Activated CD8-positive, alpha-beta T cell treated with anti-CD3 and anti-CD28 coated beads, Interleukin-2, amount 10 ng/mL, durations not matched to agents 7 days and 5 days (primary cell): ENCODE measurements around the gene SLC35A4. TPM values are rescaled to one million over a fixed set of nuclear protein-coding genes. Genes with fewer than 3 reads are reported as not detected.

Source experiments
- ATAC-seq: fragments of 150-1000 bp; cut with Tn5 transposase; one replicate; pipeline ENCODE4 v1.10.0; 2021; ENCODE audit warnings: moderate library complexity
- CTCF ChIA-PET: fragments of 350-600 bp; sonication (Branson Sonifier 250); formaldehyde crosslinking; loops from one replicate; lab custom pipeline; 2021; ENCODE audit warnings: antibody characterized with exemption; lab: Charles Lee
- POLR2A ChIA-PET: fragments of 350-600 bp; sonication (Branson Sonifier 250); formaldehyde crosslinking; loops from one replicate; lab custom pipeline; 2021; ENCODE audit warnings: antibody characterized with exemption; lab: Charles Lee
- DNase-seq: peaks from one replicate; pipeline ENCODE4 v3.0.0-alpha.2; 2020
- H3K27ac Mint-ChIP-seq: one replicate; pipeline ENCODE4 v1.8.0; 2021; ENCODE audit warnings: mild to moderate bottlenecking, mixed read lengths
- H3K27me3 Mint-ChIP-seq: one replicate; pipeline ENCODE4 v1.8.0; 2021; ENCODE audit warnings: low read depth, mixed read lengths
- H3K36me3 Mint-ChIP-seq: one replicate; pipeline ENCODE4 v1.8.0; 2021; ENCODE audit warnings: low read depth, mixed read lengths
- H3K4me1 Mint-ChIP-seq: one replicate; pipeline ENCODE4 v1.8.0; 2021; ENCODE audit warnings: low read depth, mixed read lengths
- H3K4me3 Mint-ChIP-seq: one replicate; pipeline ENCODE4 v1.8.0; 2021; ENCODE audit warnings: mild to moderate bottlenecking, mixed read lengths
- H3K9me3 Mint-ChIP-seq: one replicate; pipeline ENCODE4 v1.8.0; 2022; ENCODE audit warnings: mixed read lengths; ENCODE audit not compliant: insufficient read depth
- total RNA-seq, 2 experiments: library from RNA; stranded (reverse); gene quantifications; one replicate each; pipeline ENCODE4 v1.2.3, GENCODE V29; 2021

The SLC35A4 gene
- 10 to 100 TPM; 88.9 to 98.2 TPM for total RNA-seq

DNA sequence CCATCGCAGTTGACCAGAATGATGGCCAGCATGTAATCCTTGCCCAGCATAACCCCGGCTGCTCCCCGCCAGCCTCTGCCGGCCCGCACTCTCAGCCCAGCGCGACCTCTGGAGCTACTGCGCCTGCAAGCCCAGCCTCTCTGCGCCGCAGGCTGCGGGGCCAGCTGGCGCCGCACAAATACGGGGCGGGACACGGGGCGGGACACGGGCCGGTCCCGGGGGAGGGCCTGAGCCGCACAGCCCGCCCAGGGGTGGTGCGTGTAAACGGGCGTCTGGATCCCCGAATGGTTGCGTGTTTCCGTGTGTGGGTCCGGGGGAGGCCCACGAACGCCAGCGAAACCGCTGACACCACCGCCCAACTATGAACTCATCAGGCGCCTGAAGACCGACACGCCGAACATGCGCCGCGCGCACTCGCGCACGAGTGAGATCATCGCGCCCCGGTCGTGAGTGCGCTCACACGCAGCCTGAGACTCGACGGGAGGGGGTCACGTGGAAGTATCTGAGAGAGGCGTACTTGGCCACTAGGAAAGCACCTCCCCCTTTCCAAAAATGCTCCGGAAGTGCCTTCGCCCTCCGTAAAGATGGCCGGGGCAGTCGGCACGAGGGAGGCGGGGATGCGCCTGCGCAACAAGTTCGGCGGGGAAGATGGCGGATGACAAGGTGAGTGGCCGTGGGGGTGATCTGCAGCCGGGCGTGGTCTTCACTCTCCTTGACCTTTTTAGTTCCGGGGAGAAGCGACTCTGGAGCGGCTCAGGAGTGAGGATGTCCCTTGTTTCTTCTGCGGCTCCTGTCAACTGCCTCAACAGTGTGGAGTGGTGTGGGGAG, at the start of gene SLC35A4, which contains the start of gene APBB3:
Gene SLC35A4, plus strand, starts transcription at position 633 of the 828 bp plus-strand sequence. CDS start 2,342 bp downstream, outside the sequence.
Gene APBB3, minus strand, starts transcription at position 403 of the 828 bp plus-strand sequence. Its CDS starts 353 bp downstream, at position 50.
- DNase-seq (peak; percentile 99), ATAC-seq (peak; percentile 92)
- peaks cover 54% of the 10 kb centered on the region for H3K4me1 Mint-ChIP-seq
- H3K27me3 Mint-ChIP-seq = no peaks in the 10 kb centered on the region
- peak within 1 kb of the TSS; percentile 93 for H3K27ac Mint-ChIP-seq
- no peaks in the 10 kb centered on the region for H3K9me3 Mint-ChIP-seq
- CTCF ChIA-PET = interaction anchor here (0.7 to 1.0 kb wide), 3 partner anchors 16 to 192 kb away, joined by 3 read pairs; partner anchors contain the start of genes IK and NDUFA2
- POLR2A ChIA-PET = interaction anchor here (1.3 to 3.1 kb wide), 6 partner anchors 17 to 162 kb away, joined by 3 to 21 read pairs (median 4); partner anchors contain the start of genes ANKHD1, EIF4EBP3, IK and NDUFA2
- peaks cover 34% of the 10 kb centered on the region for H3K36me3 Mint-ChIP-seq
- peak within 1 kb of the TSS; percentile 89 for H3K4me3 Mint-ChIP-seq

- no peaks in the 10 kb centered on the region for H3K9me3 Mint-ChIP-seq
- H3K4me1 Mint-ChIP-seq = no peaks in the 10 kb centered on the region
- H3K4me3 Mint-ChIP-seq = no peak overlapping the region
- H3K27ac Mint-ChIP-seq = no peak overlapping the region
- no peak for DNase-seq
- ChIA-PET POLR2A (no interaction called here), CTCF (no interaction called here)
- peaks cover 36% of the 10 kb centered on the region for H3K36me3 Mint-ChIP-seq
- no peaks in the 10 kb centered on the region for H3K27me3 Mint-ChIP-seq
- no peak for ATAC-seq
These were observed 40.6 kb upstream of the SLC35A4 start for GRCh38 chr5:140524003-140524402.

- ATAC-seq = no peak
- no peaks in the 10 kb centered on the region for H3K4me1 Mint-ChIP-seq
- no peak overlapping the region for H3K27ac Mint-ChIP-seq
- H3K4me3 Mint-ChIP-seq = no peak overlapping the region
- CTCF ChIA-PET = interaction anchor here (2.0 kb wide), 1 partner anchor 167 kb away, joined by 6 read pairs; no protein-coding TSS in a partner anchor
- H3K9me3 Mint-ChIP-seq = no peaks in the 10 kb centered on the region
- no peaks in the 10 kb centered on the region for H3K27me3 Mint-ChIP-seq
- POLR2A ChIA-PET = no interaction called here
- H3K36me3 Mint-ChIP-seq = peaks cover 55% of the 10 kb centered on the region
- DNase-seq = no peak
These were observed 24.4 kb upstream of the SLC35A4 start for GRCh38 chr5:140540227-140540626.

GRCh38 chr5:140542972-140543371, 21.7 kb upstream of the SLC35A4 start:
- ChIA-PET CTCF (no interaction called here), POLR2A (interaction anchor here (0.7 kb wide), 1 partner anchor 16 kb away, joined by 3 read pairs; no protein-coding TSS in a partner anchor)
- no peak overlapping the region for H3K4me3 Mint-ChIP-seq
- ATAC-seq = no peak
- H3K9me3 Mint-ChIP-seq = no peaks in the 10 kb centered on the region
- DNase-seq = no peak
- peaks cover 9% of the 10 kb centered on the region for H3K4me1 Mint-ChIP-seq
- no peaks in the 10 kb centered on the region for H3K27me3 Mint-ChIP-seq
- no peak overlapping the region for H3K27ac Mint-ChIP-seq
- peaks cover 45% of the 10 kb centered on the region for H3K36me3 Mint-ChIP-seq

- H3K4me3 Mint-ChIP-seq = no peak overlapping the region
- peaks cover 48% of the 10 kb centered on the region for H3K36me3 Mint-ChIP-seq
- DNase-seq = no peak
- peaks cover 29% of the 10 kb centered on the region for H3K4me1 Mint-ChIP-seq
- no peaks in the 10 kb centered on the region for H3K27me3 Mint-ChIP-seq
- ATAC-seq = no peak
- no peaks in the 10 kb centered on the region for H3K9me3 Mint-ChIP-seq
- ChIA-PET POLR2A (no interaction called here), CTCF (no interaction called here)
- H3K27ac Mint-ChIP-seq = peak overlapping the region; percentile 14
These were observed 19.6 kb upstream of the SLC35A4 start for GRCh38 chr5:140544986-140545385.

DNA sequence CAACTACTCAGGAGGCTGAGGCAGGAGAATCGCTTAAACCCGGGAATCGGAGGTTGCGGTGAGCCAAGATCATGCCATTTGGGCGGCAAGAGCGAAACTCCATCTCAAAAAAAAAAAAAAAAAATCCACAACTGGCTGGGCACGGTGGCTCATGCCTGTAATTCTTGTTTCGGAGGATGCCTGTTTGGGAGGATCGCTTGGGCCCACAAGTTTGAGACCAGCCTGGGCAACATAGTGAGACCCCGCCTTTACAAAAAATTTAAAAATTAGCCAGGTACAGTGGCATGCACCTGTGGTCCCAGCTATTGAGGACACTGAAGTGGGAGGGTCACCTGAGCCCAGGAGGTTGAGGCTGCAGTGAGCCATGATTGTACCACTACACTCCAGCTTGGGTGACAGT, 19.0 kb upstream of the SLC35A4 start:
- peaks cover 33% of the 10 kb centered on the region for H3K4me1 Mint-ChIP-seq
- ATAC-seq (no peak), DNase-seq (no peak)
- H3K27ac Mint-ChIP-seq = no peak overlapping the region
- H3K27me3 Mint-ChIP-seq = no peaks in the 10 kb centered on the region
- POLR2A ChIA-PET = interaction anchor here (1.1 to 4.2 kb wide), 2 partner anchors 12 to 102 kb away, joined by 5 to 22 read pairs; partner anchors contain the start of genes IK, NDUFA2 and SRA1
- peaks cover 48% of the 10 kb centered on the region for H3K36me3 Mint-ChIP-seq
- no peak overlapping the region for H3K4me3 Mint-ChIP-seq
- CTCF ChIA-PET = no interaction called here
- no peaks in the 10 kb centered on the region for H3K9me3 Mint-ChIP-seq

DNA sequence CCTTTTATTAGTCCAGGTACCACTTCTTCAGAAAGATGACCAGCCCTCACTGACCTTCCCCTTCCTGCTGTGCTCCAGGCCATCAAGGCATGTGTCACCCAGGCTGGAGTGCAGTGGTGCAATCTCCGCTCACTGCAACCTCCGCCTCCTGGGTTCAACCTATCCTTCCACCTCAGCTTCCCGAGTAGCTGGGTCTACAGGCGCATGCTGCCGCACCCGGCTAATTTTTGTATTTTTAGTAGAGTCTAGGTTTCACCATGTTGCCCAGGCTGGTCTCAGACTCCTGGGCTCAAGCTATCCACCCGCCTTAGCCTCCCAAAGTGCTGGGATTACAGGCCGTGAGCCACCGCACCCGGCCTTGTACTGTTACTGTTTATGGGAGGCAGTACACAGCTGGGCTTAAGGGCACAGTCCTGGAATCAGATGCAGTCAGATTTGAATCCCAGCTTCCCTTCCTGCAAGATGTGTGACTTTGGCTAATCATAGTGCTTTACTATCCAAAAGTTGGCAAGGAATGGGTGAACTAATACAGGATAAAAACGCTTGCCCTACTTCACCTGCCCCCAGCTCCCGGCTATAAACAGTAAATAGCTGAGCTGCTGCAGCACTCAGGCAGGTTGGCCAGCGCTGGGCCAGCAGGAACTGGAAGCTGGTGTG, 17.6 kb upstream of the SLC35A4 start:
- Mint-ChIP-seq H3K27me3 (no peaks in the 10 kb centered on the region), H3K9me3 (no peaks in the 10 kb centered on the region), H3K36me3 (peaks cover 46% of the 10 kb centered on the region), H3K27ac (peak overlapping the region; percentile 95), H3K4me3 (peak overlapping the region; percentile 80), H3K4me1 (peaks cover 41% of the 10 kb centered on the region)
- ChIA-PET CTCF (interaction anchor here (0.6 to 2.9 kb wide), 14 partner anchors 9 to 201 kb away, joined by 3 to 20 read pairs (median 4); partner anchors contain the start of genes CD14, HBEGF, IK and NDUFA2), POLR2A (interaction anchor here (1.0 to 4.2 kb wide), 13 partner anchors 8 to 203 kb away, joined by 3 to 39 read pairs (median 6); partner anchors contain the start of genes ANKHD1, APBB3, IK and NDUFA2)
- DNase-seq (peak; percentile 20), ATAC-seq (no peak)

DNA sequence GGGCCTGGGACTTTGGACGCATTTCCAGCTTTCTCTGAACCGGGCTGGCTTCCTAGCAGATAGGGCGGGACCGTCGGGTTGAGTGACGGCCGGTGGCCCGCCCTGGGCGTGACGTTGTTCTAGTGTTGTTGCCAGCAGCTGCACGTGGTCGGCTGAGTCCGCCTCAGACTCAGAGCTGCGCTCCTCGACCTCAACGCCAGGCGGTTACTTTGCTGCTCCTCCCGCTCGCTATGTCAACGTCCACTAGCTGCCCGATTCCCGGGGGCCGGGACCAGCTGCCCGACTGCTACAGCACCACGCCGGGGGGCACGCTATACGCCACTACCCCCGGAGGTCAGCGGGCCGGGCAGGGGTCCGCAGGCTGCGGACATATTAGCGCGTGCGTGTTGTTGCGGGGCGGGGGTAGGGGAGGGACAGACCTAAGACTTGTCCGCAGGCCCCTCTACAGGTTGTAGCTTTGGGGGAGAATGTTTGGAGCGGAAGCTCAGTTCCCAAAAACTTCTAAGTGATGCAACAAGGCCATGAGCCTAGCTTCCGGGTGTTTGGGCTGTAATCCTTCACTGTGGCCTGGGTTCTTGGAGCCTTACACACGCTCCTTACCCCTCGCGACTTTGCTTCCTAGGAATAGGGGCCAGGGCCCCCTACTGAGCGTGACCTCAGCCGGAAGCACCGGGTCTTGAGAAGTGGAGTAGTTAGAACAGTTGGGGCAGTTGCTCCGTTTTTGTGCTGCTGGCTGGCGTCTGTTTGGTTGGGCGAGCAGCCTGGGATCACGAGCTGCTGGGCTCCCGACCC, 16.9 kb upstream of the SLC35A4 start, which contains the start of gene EIF4EBP3:
Gene EIF4EBP3, plus strand, starts transcription at position 155 of the 792 bp plus-strand sequence. Its CDS starts 76 bp downstream, at position 231.
- H3K27me3 Mint-ChIP-seq = no peaks in the 10 kb centered on the region
- peak within 1 kb of the TSS; percentile 80 for H3K4me3 Mint-ChIP-seq
- H3K27ac Mint-ChIP-seq = peak within 1 kb of the TSS; percentile 95
- H3K36me3 Mint-ChIP-seq = peaks cover 46% of the 10 kb centered on the region
- peaks cover 42% of the 10 kb centered on the region for H3K4me1 Mint-ChIP-seq
- CTCF ChIA-PET = interaction anchor here (0.6 to 2.9 kb wide), 21 partner anchors 9 to 202 kb away, joined by 3 to 20 read pairs (median 4); partner anchors contain the start of genes CD14, HBEGF, IK and NDUFA2
- no peaks in the 10 kb centered on the region for H3K9me3 Mint-ChIP-seq
- peak; percentile 97 for ATAC-seq
- POLR2A ChIA-PET = interaction anchor here (0.8 to 4.2 kb wide), 15 partner anchors 9 to 204 kb away, joined by 3 to 39 read pairs (median 6); partner anchors contain the start of genes ANKHD1, APBB3, IK and NDUFA2
- DNase-seq = peak; percentile 91

- Mint-ChIP-seq H3K9me3 (no peaks in the 10 kb centered on the region), H3K4me3 (peak overlapping the region; percentile 80), H3K27me3 (no peaks in the 10 kb centered on the region), H3K36me3 (peaks cover 48% of the 10 kb centered on the region), H3K4me1 (peaks cover 48% of the 10 kb centered on the region), H3K27ac (peak overlapping the region; percentile 95)
- POLR2A ChIA-PET = interaction anchor here (0.8 to 4.2 kb wide), 13 partner anchors 9 to 155 kb away, joined by 3 to 39 read pairs (median 6); partner anchors contain the start of genes ANKHD1, APBB3, IK and NDUFA2
- CTCF ChIA-PET = interaction anchor here (0.7 to 2.9 kb wide), 14 partner anchors 8 to 189 kb away, joined by 3 to 20 read pairs (median 4); partner anchors contain the start of genes CD14, IK, NDUFA2 and SRA1
- ATAC-seq (no peak), DNase-seq (no peak)
These were observed 16.3 kb upstream of the SLC35A4 start for GRCh38 chr5:140548300-140548688.

- H3K4me1 Mint-ChIP-seq = peaks cover 53% of the 10 kb centered on the region
- H3K4me3 Mint-ChIP-seq = peak overlapping the region; percentile 80
- H3K27me3 Mint-ChIP-seq = no peaks in the 10 kb centered on the region
- CTCF ChIA-PET = interaction anchor here (1.0 to 2.9 kb wide), 5 partner anchors 84 to 176 kb away, joined by 3 to 20 read pairs (median 3); partner anchors contain the start of gene CD14
- H3K27ac Mint-ChIP-seq = peak overlapping the region; percentile 95
- no peak for ATAC-seq
- H3K9me3 Mint-ChIP-seq = no peaks in the 10 kb centered on the region
- H3K36me3 Mint-ChIP-seq = peaks cover 50% of the 10 kb centered on the region
- DNase-seq = no peak
- POLR2A ChIA-PET = interaction anchor here (0.8 to 4.2 kb wide), 7 partner anchors 9 to 155 kb away, joined by 3 to 39 read pairs (median 16); partner anchors contain the start of genes APBB3, IK, NDUFA2 and SLC35A4
These were observed 15.8 kb upstream of the SLC35A4 start for GRCh38 chr5:140548791-140549190.
